ENCODE data around the gene HOPX. TPM values are rescaled to one million over a fixed set of nuclear protein-coding genes. Genes with fewer than 3 reads are reported as not detected.
A peak's percentile ranks its signal among the peaks of the same experiment; 100 is the strongest.

HOPX gene
- total and polyA plus RNA-seq, 7 experiments from 2014 or later: 0.64 to 46.3 (median 5.5) TPM

DNA sequence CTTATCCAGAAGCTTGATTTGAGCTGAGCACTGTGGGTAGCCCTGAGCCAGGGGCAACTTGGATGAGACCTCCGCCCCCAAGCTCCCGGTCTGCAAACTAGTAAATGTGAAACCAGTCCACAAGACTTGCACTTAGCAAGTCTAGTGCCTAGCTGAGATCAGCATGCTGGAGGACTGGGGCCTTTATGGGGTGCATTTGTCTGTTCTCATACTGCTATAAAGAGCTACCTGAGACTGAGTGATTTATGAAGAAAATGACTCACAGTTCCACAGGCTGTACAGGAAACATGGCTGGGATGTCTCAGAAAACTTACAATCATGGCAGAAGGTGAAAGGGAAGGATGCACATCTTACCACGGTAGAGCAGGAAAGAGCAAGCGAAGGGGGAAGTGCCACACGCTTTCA, 42.1 kb upstream of the HOPX start:
- Mint-ChIP-seq H3K27me3 (no peaks in the 10 kb centered on the region), H3K9me3 (peaks cover 0 to 13% (median 0%) of the 10 kb centered on the region in 11 donors), H3K27ac (peak overlapping the region in 2 of 9 donors; percentile 3 to 17), H3K36me3 (peaks cover 0 to 2% (median 0%) of the 10 kb centered on the region in 5 donors), H3K4me3 (peak overlapping the region in 1 of 10 donors; percentile 8), H3K4me1 (peaks cover 0 to 16% (median 6%) of the 10 kb centered on the region in 7 donors)
- H3K36me3 ChIP-seq (ENCODE audit: control insufficient read depth in 2 of 3, insufficient read depth in 3 of 3, low read length in 3 of 3): no peaks in the 10 kb centered on the region
- no peak overlapping the region for H3K4me3 ChIP-seq (ENCODE audit: low read length)
- H3K4me1 ChIP-seq (ENCODE audit: control insufficient read depth in 2 of 2, insufficient read depth in 2 of 2, low read length in 2 of 2): no peaks in the 10 kb centered on the region
- H3K27ac ChIP-seq (ENCODE audit: low read depth, low read length): no peak overlapping the region
- ChIA-PET CTCF (interaction anchor here (0.6 kb wide), 1 partner anchor 38 kb away, joined by 3 read pairs; no protein-coding TSS in a partner anchor), POLR2A (no interaction called here)
- DNase-seq (peak in 1 of 9 donors; percentile 35), ATAC-seq (no peak)
- no peaks in the 10 kb centered on the region for H3K9me3 ChIP-seq (ENCODE audit: control insufficient read depth in 2 of 3, low read length in 3 of 3)
- intact Hi-C loops (cut with micrococcal nuclease): loop anchor here in 1 of 2 donors (2.0 kb wide), 2 partner anchors 68 to 78 kb away; no protein-coding TSS in a partner anchor
- H3K27me3 ChIP-seq (ENCODE audit: control insufficient read depth in 2 of 2, insufficient read depth in 2 of 2, low read length in 2 of 2): no peaks in the 10 kb centered on the region

DNA sequence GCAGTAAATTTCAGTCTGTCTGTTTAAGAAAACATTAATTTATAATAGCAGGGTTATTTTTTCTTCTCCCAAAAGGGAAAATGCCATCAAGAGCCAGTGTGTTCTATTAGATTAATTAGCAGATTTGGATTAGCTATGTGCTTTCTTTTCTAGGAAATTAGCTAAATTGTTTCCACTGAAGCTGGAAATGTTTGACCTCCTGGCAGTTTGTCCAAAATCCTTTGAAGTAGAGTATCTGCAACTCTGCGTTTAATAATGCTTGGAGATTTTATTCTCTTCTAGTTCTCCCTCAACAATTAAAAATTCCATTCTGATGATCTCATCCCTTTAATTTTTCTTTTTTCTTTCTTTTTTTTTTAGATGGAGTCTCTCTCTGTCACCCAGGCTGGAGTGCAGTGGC, 27.1 kb upstream of the HOPX start:
- intact Hi-C loops (cut with micrococcal nuclease): no loop called here
- ChIA-PET CTCF (no interaction called here), POLR2A (interaction anchor here (0.7 kb wide), 1 partner anchor 70 kb away, joined by 5 read pairs; no protein-coding TSS in a partner anchor)
- peaks cover 0 to 2% (median 0%) of the 10 kb centered on the region in 5 donors for H3K27me3 Mint-ChIP-seq
- no peaks in the 10 kb centered on the region for H3K4me1 Mint-ChIP-seq
- Histone ChIP-seq H3K36me3 (ENCODE audit: control insufficient read depth in 2 of 3, insufficient read depth in 3 of 3, low read length in 3 of 3) (no peaks in the 10 kb centered on the region), H3K27me3 (ENCODE audit: control insufficient read depth in 2 of 2, insufficient read depth in 2 of 2, low read length in 2 of 2) (no peaks in the 10 kb centered on the region), H3K4me1 (ENCODE audit: control insufficient read depth in 2 of 2, insufficient read depth in 2 of 2, low read length in 2 of 2) (no peaks in the 10 kb centered on the region), H3K27ac (ENCODE audit: low read depth, low read length) (no peak overlapping the region), H3K9me3 (ENCODE audit: control insufficient read depth in 2 of 3, low read length in 3 of 3) (no peaks in the 10 kb centered on the region), H3K4me3 (ENCODE audit: low read length) (no peak overlapping the region)
- DNase-seq (no peak), ATAC-seq (no peak)
- H3K27ac Mint-ChIP-seq: no peak overlapping the region
- H3K36me3 Mint-ChIP-seq: no peaks in the 10 kb centered on the region
- H3K9me3 Mint-ChIP-seq: peaks cover 0 to 7% (median 0%) of the 10 kb centered on the region in 11 donors
- H3K4me3 Mint-ChIP-seq: no peak overlapping the region

GRCh38 chr4:56705966-56706365, 24.9 kb upstream of the HOPX start:
- Histone ChIP-seq H3K4me3 (ENCODE audit: low read length) (no peak overlapping the region), H3K27me3 (ENCODE audit: control insufficient read depth in 2 of 2, insufficient read depth in 2 of 2, low read length in 2 of 2) (no peaks in the 10 kb centered on the region), H3K36me3 (ENCODE audit: control insufficient read depth in 2 of 3, insufficient read depth in 3 of 3, low read length in 3 of 3) (no peaks in the 10 kb centered on the region), H3K4me1 (ENCODE audit: control insufficient read depth in 2 of 2, insufficient read depth in 2 of 2, low read length in 2 of 2) (no peaks in the 10 kb centered on the region), H3K27ac (ENCODE audit: low read depth, low read length) (no peak overlapping the region), H3K9me3 (ENCODE audit: control insufficient read depth in 2 of 3, low read length in 3 of 3) (no peaks in the 10 kb centered on the region)
- intact Hi-C loops (cut with micrococcal nuclease): no loop called here
- no peak for DNase-seq
- Mint-ChIP-seq H3K4me1 (no peaks in the 10 kb centered on the region), H3K9me3 (peaks cover 0 to 2% (median 0%) of the 10 kb centered on the region in 11 donors), H3K27me3 (peaks cover 0 to 2% (median 0%) of the 10 kb centered on the region in 5 donors), H3K27ac (no peak overlapping the region), H3K36me3 (no peaks in the 10 kb centered on the region), H3K4me3 (no peak overlapping the region)
- ChIA-PET CTCF (no interaction called here), POLR2A (no interaction called here)
- no peak for ATAC-seq

- Mint-ChIP-seq H3K36me3 (no peaks in the 10 kb centered on the region), H3K4me1 (no peaks in the 10 kb centered on the region), H3K4me3 (no peak overlapping the region), H3K27ac (no peak overlapping the region), H3K9me3 (peaks cover 0 to 2% (median 0%) of the 10 kb centered on the region in 11 donors), H3K27me3 (peaks cover 0 to 1% (median 0%) of the 10 kb centered on the region in 5 donors)
- Histone ChIP-seq H3K4me3 (ENCODE audit: low read length) (no peak overlapping the region), H3K9me3 (ENCODE audit: control insufficient read depth in 2 of 3, low read length in 3 of 3) (no peaks in the 10 kb centered on the region), H3K4me1 (ENCODE audit: control insufficient read depth in 2 of 2, insufficient read depth in 2 of 2, low read length in 2 of 2) (no peaks in the 10 kb centered on the region), H3K27ac (ENCODE audit: low read depth, low read length) (no peak overlapping the region), H3K36me3 (ENCODE audit: control insufficient read depth in 2 of 3, insufficient read depth in 3 of 3, low read length in 3 of 3) (no peaks in the 10 kb centered on the region), H3K27me3 (ENCODE audit: control insufficient read depth in 2 of 2, insufficient read depth in 2 of 2, low read length in 2 of 2) (no peaks in the 10 kb centered on the region)
- CTCF ChIA-PET: no interaction called here
- ATAC-seq (no peak), DNase-seq (no peak)
- intact Hi-C loops (cut with micrococcal nuclease): no loop called here
- POLR2A ChIA-PET: no interaction called here
These were observed 24.2 kb upstream of the HOPX start for GRCh38 chr4:56705334-56705733.

DNA sequence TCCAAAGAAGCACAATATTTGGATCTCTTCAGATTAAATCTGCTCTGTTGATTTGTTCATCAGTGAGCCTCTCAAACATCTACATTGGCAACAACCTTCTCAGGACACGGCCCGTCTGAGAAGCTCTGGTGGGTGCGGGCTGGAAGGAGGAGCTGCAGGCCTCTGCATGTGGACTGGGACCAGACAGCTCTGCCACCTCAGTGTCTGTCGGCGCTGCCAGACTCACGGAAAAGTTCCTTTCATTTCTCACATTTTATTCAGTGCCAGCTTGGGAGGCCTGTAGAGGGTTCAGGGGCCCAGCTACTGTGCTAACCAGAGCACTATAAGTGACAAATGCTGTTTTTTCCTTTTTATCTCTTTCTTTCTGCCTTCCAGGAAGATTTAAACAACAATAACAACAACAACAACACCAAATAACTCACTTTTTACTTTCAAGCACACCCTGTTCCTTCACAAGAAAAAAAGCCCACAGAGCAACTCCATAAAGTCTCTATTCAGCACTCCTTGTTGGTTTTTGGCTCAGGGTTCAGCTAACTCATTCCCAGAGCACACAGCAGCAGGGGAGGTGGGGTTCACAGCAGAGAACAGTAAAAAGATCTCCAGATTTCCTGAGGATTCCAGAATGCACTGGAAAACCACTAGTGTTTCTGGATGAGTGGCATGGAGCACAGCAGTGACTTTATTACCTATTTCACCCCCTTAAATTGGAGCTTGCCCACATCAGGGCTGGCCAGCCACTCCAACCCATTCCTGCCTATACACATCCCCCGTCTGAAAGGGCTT, 23.2 kb upstream of the HOPX start:
- no peaks in the 10 kb centered on the region for H3K27me3 ChIP-seq (ENCODE audit: control insufficient read depth in 2 of 2, insufficient read depth in 2 of 2, low read length in 2 of 2)
- Mint-ChIP-seq H3K27me3 (peaks cover 0 to 5% (median 0%) of the 10 kb centered on the region in 5 donors), H3K4me1 (peaks cover 0 to 7% (median 1%) of the 10 kb centered on the region in 7 donors), H3K4me3 (no peak overlapping the region), H3K27ac (no peak overlapping the region), H3K36me3 (no peaks in the 10 kb centered on the region), H3K9me3 (no peaks in the 10 kb centered on the region)
- H3K4me1 ChIP-seq (ENCODE audit: control insufficient read depth in 2 of 2, insufficient read depth in 2 of 2, low read length in 2 of 2): no peaks in the 10 kb centered on the region
- ChIA-PET CTCF (no interaction called here), POLR2A (no interaction called here)
- intact Hi-C loops (cut with micrococcal nuclease): no loop called here
- no peaks in the 10 kb centered on the region for H3K9me3 ChIP-seq (ENCODE audit: control insufficient read depth in 2 of 3, low read length in 3 of 3)
- H3K27ac ChIP-seq (ENCODE audit: low read depth, low read length): no peak overlapping the region
- H3K4me3 ChIP-seq (ENCODE audit: low read length): no peak overlapping the region
- no peaks in the 10 kb centered on the region for H3K36me3 ChIP-seq (ENCODE audit: control insufficient read depth in 2 of 3, insufficient read depth in 3 of 3, low read length in 3 of 3)
- ATAC-seq (no peak), DNase-seq (no peak)

- H3K27me3 Mint-ChIP-seq: peaks cover 0 to 8% (median 0%) of the 10 kb centered on the region in 5 donors
- H3K9me3 Mint-ChIP-seq: no peaks in the 10 kb centered on the region
- H3K36me3 Mint-ChIP-seq: no peaks in the 10 kb centered on the region
- H3K4me1 ChIP-seq (ENCODE audit: control insufficient read depth in 2 of 2, insufficient read depth in 2 of 2, low read length in 2 of 2): no peaks in the 10 kb centered on the region
- no peaks in the 10 kb centered on the region for H3K27me3 ChIP-seq (ENCODE audit: control insufficient read depth in 2 of 2, insufficient read depth in 2 of 2, low read length in 2 of 2)
- intact Hi-C loops (cut with micrococcal nuclease): no loop called here
- DNase-seq (no peak), ATAC-seq (no peak)
- H3K9me3 ChIP-seq (ENCODE audit: control insufficient read depth in 2 of 3, low read length in 3 of 3): no peaks in the 10 kb centered on the region
- POLR2A ChIA-PET: no interaction called here
- H3K27ac ChIP-seq (ENCODE audit: low read depth, low read length): no peak overlapping the region
- peaks cover 0 to 15% (median 3%) of the 10 kb centered on the region in 7 donors for H3K4me1 Mint-ChIP-seq
- CTCF ChIA-PET: interaction anchor here (0.6 kb wide), 1 partner anchor 839 kb away, joined by 3 read pairs; no protein-coding TSS in a partner anchor
- H3K4me3 ChIP-seq (ENCODE audit: low read length): no peak overlapping the region
- no peaks in the 10 kb centered on the region for H3K36me3 ChIP-seq (ENCODE audit: control insufficient read depth in 2 of 3, insufficient read depth in 3 of 3, low read length in 3 of 3)
- H3K4me3 Mint-ChIP-seq: no peak overlapping the region
- H3K27ac Mint-ChIP-seq: peak overlapping the region in 1 of 9 donors; percentile 12
These were observed 22.3 kb upstream of the HOPX start for GRCh38 chr4:56703378-56703777.

GRCh38 chr4:56701644-56702043, 20.5 kb upstream of the HOPX start:
- ATAC-seq (no peak), DNase-seq (no peak)
- Histone ChIP-seq H3K27me3 (ENCODE audit: control insufficient read depth in 2 of 2, insufficient read depth in 2 of 2, low read length in 2 of 2) (no peaks in the 10 kb centered on the region), H3K9me3 (ENCODE audit: control insufficient read depth in 2 of 3, low read length in 3 of 3) (no peaks in the 10 kb centered on the region), H3K4me1 (ENCODE audit: control insufficient read depth in 2 of 2, insufficient read depth in 2 of 2, low read length in 2 of 2) (no peaks in the 10 kb centered on the region), H3K27ac (ENCODE audit: low read depth, low read length) (no peak overlapping the region), H3K4me3 (ENCODE audit: low read length) (no peak overlapping the region), H3K36me3 (ENCODE audit: control insufficient read depth in 2 of 3, insufficient read depth in 3 of 3, low read length in 3 of 3) (no peaks in the 10 kb centered on the region)
- intact Hi-C loops (cut with micrococcal nuclease): no loop called here
- CTCF ChIA-PET: interaction anchor here (0.8 kb wide), 1 partner anchor 108 kb away, joined by 4 read pairs; no protein-coding TSS in a partner anchor
- H3K27ac Mint-ChIP-seq: no peak overlapping the region
- POLR2A ChIA-PET: no interaction called here
- peaks cover 0 to 12% (median 0%) of the 10 kb centered on the region in 5 donors for H3K27me3 Mint-ChIP-seq
- H3K9me3 Mint-ChIP-seq: no peaks in the 10 kb centered on the region
- peaks cover 0 to 29% (median 8%) of the 10 kb centered on the region in 7 donors for H3K4me1 Mint-ChIP-seq
- no peak overlapping the region for H3K4me3 Mint-ChIP-seq
- H3K36me3 Mint-ChIP-seq: no peaks in the 10 kb centered on the region

All from naive thymus-derived CD4-positive, alpha-beta T cell (primary cell).